MM.1S (cell line): ENCODE measurements around the gene PDIA6.
"Not testable (repeated sequence)": the region's sequence is repeated elsewhere in the genome, so short reads cannot be mapped to it uniquely, and the experiment has no call there.

ENCODE experiments used
- DNase-seq: peaks from one replicate; pipeline ENCODE4 v3.0.0-alpha.2; 2015
- H2AFZ ChIP-seq: fragments of 300-600 bp; sonication (generic); 2 replicates; pipeline ENCODE4 v1.6.0; 2016; ENCODE audit warnings: antibody characterized with exemption, low read length
- H3F3A ChIP-seq: fragments of 300-600 bp; sonication (generic); 2 replicates; pipeline ENCODE4 v1.6.1; 2016; ENCODE audit warnings: mild to moderate bottlenecking, antibody characterized with exemption, low read length, moderate library complexity, mixed read lengths; ENCODE audit not compliant: insufficient read depth
- H3K27ac ChIP-seq: fragments of 300-600 bp; sonication (generic); 2 replicates; pipeline ENCODE4 v1.5.1; 2016; ENCODE audit warnings: mild to moderate bottlenecking, low read length
- H3K27me3 ChIP-seq: fragments of 300-600 bp; sonication (generic); replicated peaks from 2 replicates; pipeline ENCODE4 v1.6.0; 2016; ENCODE audit warnings: low read length; ENCODE audit not compliant: insufficient read depth
- H3K36me3 ChIP-seq: fragments of 300-600 bp; sonication (generic); replicated peaks from 2 replicates; pipeline ENCODE4 v1.6.1; 2016; ENCODE audit warnings: mild to moderate bottlenecking, low read length, mixed read lengths; ENCODE audit not compliant: insufficient read depth
- H3K4me1 ChIP-seq: fragments of 300-600 bp; sonication (generic); 2 replicates; pipeline ENCODE4 v1.6.1; 2016; ENCODE audit warnings: low read length, mixed read lengths
- H3K4me2 ChIP-seq: fragments of 300-600 bp; sonication (generic); 2 replicates; pipeline ENCODE4 v1.6.0; 2016; ENCODE audit warnings: low read depth, low read length
- H3K4me3 ChIP-seq: fragments of 300-600 bp; sonication (generic); 2 replicates; pipeline ENCODE4 v1.5.1; 2016; ENCODE audit warnings: low read length, mixed read lengths
- H3K79me2 ChIP-seq: fragments of 300-600 bp; sonication (generic); 2 replicates; pipeline ENCODE4 v1.6.1; 2016; ENCODE audit warnings: mixed run types, low read length, mixed read lengths
- H3K9ac ChIP-seq: fragments of 300-600 bp; sonication (generic); 2 replicates; pipeline ENCODE4 v1.6.1; 2016; ENCODE audit warnings: low read length, mixed read lengths
- H3K9me2 ChIP-seq: fragments of 300-600 bp; sonication (generic); replicated peaks from 2 replicates; pipeline ENCODE4 v1.6.1; 2016; ENCODE audit warnings: mild to moderate bottlenecking, low read length, mixed read lengths; ENCODE audit not compliant: insufficient read depth
- H3K9me3 ChIP-seq: fragments of 300-600 bp; sonication (generic); replicated peaks from 2 replicates; pipeline ENCODE4 v1.6.1; 2016; ENCODE audit warnings: mild to moderate bottlenecking, low read length, mixed read lengths; ENCODE audit not compliant: insufficient read depth
- H4K20me1 ChIP-seq: fragments of 300-600 bp; sonication (generic); 2 replicates; pipeline ENCODE4 v1.6.1; 2016; ENCODE audit warnings: mild to moderate bottlenecking, low read length, moderate library complexity, mixed read lengths; ENCODE audit not compliant: insufficient read depth
- CTCF ChIP-seq: fragments of 300-600 bp; sonication (generic); IDR thresholded peaks from 2 replicates; pipeline ENCODE4 v1.5.1; 2016; ENCODE audit warnings: antibody characterized with exemption, low read length, mixed read lengths
- EZH2 ChIP-seq: fragments of 300-600 bp; sonication (generic); optimal IDR thresholded peaks from 2 replicates; pipeline ENCODE3; 2017; ENCODE audit warnings: low read depth, mild to moderate bottlenecking, antibody characterized with exemption, low read length, mixed read lengths
- EZH2phosphoT487 ChIP-seq: fragments of 300-600 bp; sonication (generic); IDR thresholded peaks from 2 replicates; pipeline ENCODE4 v1.6.1; 2018; ENCODE audit warnings: antibody characterized with exemption, low read length

Gene PDIA6

GRCh38 chr2:10814571-10815331 is 2.2 kb upstream of the PDIA6 start:
- H3K4me3 ChIP-seq = no peak overlapping the region
- TF ChIP-seq CTCF = no peak
- no peak for TF ChIP-seq EZH2phosphoT487
- TF ChIP-seq EZH2 = no peak
- peaks cover 25% of the 10 kb centered on the region for H3K79me2 ChIP-seq
- H3K4me2 ChIP-seq = no peak overlapping the region
- H3K9me2 ChIP-seq = no peaks in the 10 kb centered on the region
- H3K9me3 ChIP-seq = no peaks in the 10 kb centered on the region
- H3K27ac ChIP-seq = no peak overlapping the region
- peaks cover 22% of the 10 kb centered on the region for H3F3A ChIP-seq
- no peak overlapping the region for H3K9ac ChIP-seq
- H3K27me3 ChIP-seq = 0 out of 2 replicates have a peak, but pooled peaks cover 3% of the 10 kb centered on the region
- H3K4me1 ChIP-seq = peaks cover 18% of the 10 kb centered on the region
- H3K36me3 ChIP-seq = no peaks in the 10 kb centered on the region
- no peak overlapping the region for H2AFZ ChIP-seq
- DNase-seq = no peak
- peaks cover 11% of the 10 kb centered on the region for H4K20me1 ChIP-seq

GRCh38 chr2:10814142-10814541 is 1.6 kb upstream of the PDIA6 start:
- H3K9ac ChIP-seq = no peak overlapping the region
- TF ChIP-seq EZH2phosphoT487 = no peak
- no peak for TF ChIP-seq CTCF
- TF ChIP-seq EZH2 = no peak

GRCh38 chr2:10813163-10814138 is 866 bp upstream of the PDIA6 start:
- H3K79me2 ChIP-seq = peaks cover 38% of the 10 kb centered on the region
- not testable (repeated sequence) for DNase-seq, H3K27ac ChIP-seq, H3K36me3 ChIP-seq, H3K9me2 ChIP-seq, H3K27me3 ChIP-seq, H3K9me3 ChIP-seq
- H3F3A ChIP-seq = peaks cover 23% of the 10 kb centered on the region
- H4K20me1 ChIP-seq = peaks cover 23% of the 10 kb centered on the region
- peaks cover 23% of the 10 kb centered on the region for H3K4me1 ChIP-seq
- peak overlapping the region; percentile 94 for H2AFZ ChIP-seq
- peak overlapping the region; percentile 80 for H3K4me3 ChIP-seq
- H3K4me2 ChIP-seq = peak overlapping the region; percentile 88
- H3K9ac ChIP-seq = peak overlapping the region; percentile 66; the same call in 1 of the 2 replicates

More at GRCh38 chr2:10814142-10814541, 1.6 kb upstream of the PDIA6 start:
- no peak overlapping the region for H3K27ac ChIP-seq
- peaks cover 22% of the 10 kb centered on the region for H3K4me1 ChIP-seq
- H4K20me1 ChIP-seq = peaks cover 17% of the 10 kb centered on the region
- H2AFZ ChIP-seq = no peak overlapping the region
- no peaks in the 10 kb centered on the region for H3K9me2 ChIP-seq
- no peak overlapping the region for H3K4me2 ChIP-seq
- H3K9me3 ChIP-seq = no peaks in the 10 kb centered on the region
- H3K79me2 ChIP-seq = peaks cover 31% of the 10 kb centered on the region
- no peaks in the 10 kb centered on the region for H3K36me3 ChIP-seq
- peaks cover 23% of the 10 kb centered on the region for H3F3A ChIP-seq
- DNase-seq = no peak
- no peak overlapping the region for H3K4me3 ChIP-seq
- 0 out of 2 replicates have a peak, but pooled peaks cover 3% of the 10 kb centered on the region for H3K27me3 ChIP-seq
